ENCODE measurements around the gene KSR2. TPM values are rescaled to one million over a fixed set of nuclear protein-coding genes. Genes with fewer than 3 reads are reported as not detected.

Gene KSR2
- total RNA-seq, 4 donors from 2014 or later = under 0.01 to 0.06 (median 0.03) TPM

DNA sequence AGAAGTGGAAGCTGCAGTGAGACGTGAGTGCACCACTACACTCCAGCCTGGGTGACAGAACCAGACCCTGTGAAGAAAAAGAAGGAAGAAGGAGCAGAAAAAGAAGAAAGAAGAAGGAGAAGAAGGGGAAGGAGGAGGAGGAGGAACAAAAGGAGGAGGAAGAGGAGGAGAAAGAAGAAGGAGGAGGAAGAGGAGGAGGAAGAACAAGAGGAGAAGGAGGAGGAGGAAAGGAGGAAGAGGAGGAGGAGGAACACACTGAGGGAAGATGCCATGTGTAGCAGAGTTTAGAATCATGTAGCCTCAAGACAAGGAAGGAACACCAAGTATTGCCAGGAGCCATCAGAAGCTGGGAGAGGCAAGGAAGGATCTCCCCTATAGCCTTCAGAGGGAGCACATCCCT, 241.5 kb downstream of the KSR2 start:
- Histone ChIP-seq H3K27ac (replicated peaks in 1 of 4) (no peak overlapping the region), H3K4me1 (no peaks in the 10 kb centered on the region), H3K9me3 (no peaks in the 10 kb centered on the region), H3K27me3 (no peaks in the 10 kb centered on the region), H3K4me3 (no peak overlapping the region), H3K36me3 (no peaks in the 10 kb centered on the region)
- WGBS = 66% methylated on average over 1 of the region's 1 CpG
- intact Hi-C loops (cut with DNase I) = no loop called here
- no peak for DNase-seq (ENCODE audit: extremely low spot score)
- TF ChIP-seq POLR2A (IDR thresholded peaks at IDR 0.05; ENCODE audit: low read depth) (no peak), POLR2AphosphoS5 (IDR thresholded peaks at IDR 0.05) (no peak), EP300 (IDR thresholded peaks at IDR 0.05) (no peak), CTCF (IDR thresholded peaks at IDR 0.05) (no peak)

DNA sequence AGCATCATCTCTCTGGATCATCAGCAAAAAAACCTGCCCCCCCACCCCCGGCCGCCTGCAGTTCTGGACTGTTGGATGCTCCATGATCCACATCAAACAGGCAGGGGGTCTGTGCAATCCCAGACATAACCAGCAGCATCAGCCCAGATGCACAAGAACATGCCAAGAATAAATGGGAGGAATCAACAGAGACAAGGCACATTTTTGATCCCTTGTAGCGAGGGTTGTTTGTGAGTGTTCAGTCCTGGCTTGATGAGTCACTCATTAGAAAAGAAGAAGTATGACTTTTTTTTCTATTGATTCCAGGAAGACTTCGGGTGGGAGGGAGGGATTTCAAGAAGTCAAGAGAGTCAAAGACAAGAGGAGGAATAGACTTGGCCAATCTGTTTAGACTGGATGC, 244.2 kb downstream of the KSR2 start:
- DNase-seq (ENCODE audit: extremely low spot score) = no peak
- Histone ChIP-seq H3K9me3 (no peaks in the 10 kb centered on the region), H3K4me1 (no peaks in the 10 kb centered on the region), H3K27ac (replicated peaks in 1 of 4) (no peak overlapping the region), H3K4me3 (no peak overlapping the region), H3K27me3 (peaks cover 0 to 4% (median 0%) of the 10 kb centered on the region in 4 donors), H3K36me3 (no peaks in the 10 kb centered on the region)
- TF ChIP-seq EP300 (IDR thresholded peaks at IDR 0.05) (no peak), POLR2A (IDR thresholded peaks at IDR 0.05; ENCODE audit: low read depth) (no peak), POLR2AphosphoS5 (IDR thresholded peaks at IDR 0.05) (no peak), CTCF (IDR thresholded peaks at IDR 0.05) (no peak)
- 65% methylated on average over 4 of the region's 4 CpGs for WGBS
- intact Hi-C loops (cut with DNase I) = no loop called here

GRCh38 chr12:117718559-117718958, 250.2 kb downstream of the KSR2 start:
- DNase-seq (ENCODE audit: extremely low spot score) = no peak
- H3K4me3 ChIP-seq = no peak overlapping the region
- H3K27me3 ChIP-seq = peaks cover 0 to 7% (median 0%) of the 10 kb centered on the region in 4 donors
- intact Hi-C loops (cut with DNase I) = no loop called here
- WGBS = 31% methylated on average over 4 of the region's 4 CpGs
- no peak overlapping the region for H3K27ac ChIP-seq (replicated peaks in 1 of 4)
- TF ChIP-seq CTCF (IDR thresholded peaks at IDR 0.05) (no peak), POLR2AphosphoS5 (IDR thresholded peaks at IDR 0.05) (no peak), EP300 (IDR thresholded peaks at IDR 0.05) (no peak)
- no peaks in the 10 kb centered on the region for H3K9me3 ChIP-seq
- peaks cover 0 to 17% (median 8%) of the 10 kb centered on the region in 4 donors for H3K4me1 ChIP-seq
- no peaks in the 10 kb centered on the region for H3K36me3 ChIP-seq

- H3K27me3 ChIP-seq = peaks cover 0 to 10% (median 0%) of the 10 kb centered on the region in 4 donors
- TF ChIP-seq EP300 (IDR thresholded peaks at IDR 0.05) (no peak), POLR2AphosphoS5 (IDR thresholded peaks at IDR 0.05) (no peak), POLR2A (IDR thresholded peaks at IDR 0.05; ENCODE audit: low read depth) (no peak), CTCF (IDR thresholded peaks at IDR 0.05) (no peak)
Observed at GRCh38 chr12:117718141-117718540, 250.6 kb downstream of the KSR2 start.

DNA sequence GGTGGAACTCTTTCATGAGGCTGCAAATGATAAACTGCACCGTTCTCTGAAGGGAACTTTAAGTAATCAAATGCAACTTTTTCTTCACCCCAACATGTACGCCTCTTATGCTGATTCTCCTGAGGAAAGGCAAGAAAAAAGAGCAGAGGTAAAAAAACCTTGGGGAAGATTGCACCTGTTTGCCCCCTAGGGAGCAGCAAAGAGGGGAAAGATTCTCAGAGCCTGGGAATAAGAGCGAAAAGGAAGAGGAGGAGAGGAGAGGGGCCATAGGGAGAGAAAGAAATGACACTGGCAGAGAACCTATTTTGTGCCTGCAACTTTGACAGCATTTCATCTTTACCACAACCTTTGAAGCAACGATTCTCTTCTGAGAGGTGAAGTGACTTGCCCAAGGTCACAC, 254.6 kb downstream of the KSR2 start:
- 45% methylated on average over 4 of the region's 4 CpGs for WGBS
- intact Hi-C loops (cut with DNase I) = no loop called here
- Histone ChIP-seq H3K9me3 (no peaks in the 10 kb centered on the region), H3K36me3 (no peaks in the 10 kb centered on the region), H3K27ac (replicated peaks in 1 of 4) (no peak overlapping the region), H3K4me1 (peaks cover 0 to 17% (median 8%) of the 10 kb centered on the region in 4 donors), H3K27me3 (peaks cover 0 to 27% (median 0%) of the 10 kb centered on the region in 4 donors), H3K4me3 (no peak overlapping the region)
- DNase-seq (ENCODE audit: extremely low spot score) = no peak
- TF ChIP-seq POLR2A (IDR thresholded peaks at IDR 0.05; ENCODE audit: low read depth) = no peak
- no peak for TF ChIP-seq EP300 (IDR thresholded peaks at IDR 0.05)
- no peak for TF ChIP-seq POLR2AphosphoS5 (IDR thresholded peaks at IDR 0.05)
- TF ChIP-seq CTCF (IDR thresholded peaks at IDR 0.05) = no peak

More at GRCh38 chr12:117718141-117718540, 250.6 kb downstream of the KSR2 start:
- Histone ChIP-seq H3K27ac (replicated peaks in 1 of 4) (no peak overlapping the region), H3K9me3 (no peaks in the 10 kb centered on the region), H3K36me3 (no peaks in the 10 kb centered on the region), H3K4me3 (no peak overlapping the region), H3K4me1 (peaks cover 0 to 17% (median 8%) of the 10 kb centered on the region in 4 donors)
- no peak for DNase-seq (ENCODE audit: extremely low spot score)
- intact Hi-C loops (cut with DNase I) = no loop called here
- 21% methylated on average over 1 of the region's 1 CpG for WGBS
